OCI-LY3 (cell line): ENCODE results near the gene SLC1A1.

Experiments
- CTCF ChIP-seq: fragments of 200-600, 300-600 bp; sonication (generic); IDR thresholded peaks from 2 replicates; pipeline ENCODE4 v1.5.1; 2014; ENCODE audit warnings: antibody characterized with exemption, low read length, low read depth
- EZH2phosphoT487 ChIP-seq: fragments of 200-600 bp; shearing (Covaris generic); IDR thresholded peaks from 2 replicates; pipeline ENCODE4 v1.6.1; 2018; ENCODE audit warnings: antibody characterized with exemption, mixed run types, low read depth

- no peak for TF ChIP-seq CTCF
- no peak for TF ChIP-seq EZH2phosphoT487
Measured at GRCh38 chr9:4549751-4550295, 59.6 kb downstream of the SLC1A1 start.
